Measurements from ENCODE around the gene CLNS1A. TPM values are rescaled to one million over a fixed set of nuclear protein-coding genes. Genes with fewer than 3 reads are reported as not detected.

Gene CLNS1A
- total RNA-seq, 1 experiment from 2014 or later: 147 TPM

- ATAC-seq: no peak
- no peak for DNase-seq (ENCODE audit: low spot score)
- Mint-ChIP-seq H3K27ac (no peak overlapping the region), H3K9me3 (no peaks in the 10 kb centered on the region), H3K4me3 (no peak overlapping the region), H3K27me3 (ENCODE audit: low read depth) (no peaks in the 10 kb centered on the region), H3K4me1 (no peaks in the 10 kb centered on the region), H3K36me3 (no peaks in the 10 kb centered on the region)
- ChIA-PET POLR2A (no interaction called here), CTCF (no interaction called here)
- no peak for TF ChIP-seq PRDM15 (CRISPR knock-in tag; IDR thresholded peaks at IDR 0.05)
- TF ChIP-seq HMGA2 (CRISPR knock-in tag; IDR thresholded peaks at IDR 0.05): peak; percentile 1; the same call in 1 of the 2 replicates
These were observed 41.0 kb downstream of the CLNS1A start for GRCh38 chr11:77596626-77597025.

GRCh38 chr11:77593883-77594282 is 43.7 kb downstream of the CLNS1A start:
- Mint-ChIP-seq H3K27ac (no peak overlapping the region), H3K4me3 (no peak overlapping the region), H3K27me3 (ENCODE audit: low read depth) (peaks cover 17% of the 10 kb centered on the region), H3K4me1 (peaks cover 9% of the 10 kb centered on the region), H3K9me3 (no peaks in the 10 kb centered on the region), H3K36me3 (0 out of 2 replicates have a peak, but pooled peaks cover under 1% of the 10 kb centered on the region)
- CTCF ChIA-PET: interaction anchor here (1.6 kb wide), 1 partner anchor 467 kb away, joined by 4 read pairs; no protein-coding TSS in a partner anchor
- ATAC-seq: no peak
- no peak for TF ChIP-seq ZNF263 (CRISPR knock-in tag; IDR thresholded peaks at IDR 0.05; ENCODE audit: low read depth)
- TF ChIP-seq PREB (CRISPR knock-in tag; IDR thresholded peaks at IDR 0.05; ENCODE audit: borderline replicate concordance): no peak
- no peak for TF ChIP-seq FOXP1 (CRISPR knock-in tag; IDR thresholded peaks at IDR 0.05; ENCODE audit: borderline replicate concordance)
- TF ChIP-seq, protein P1, sequence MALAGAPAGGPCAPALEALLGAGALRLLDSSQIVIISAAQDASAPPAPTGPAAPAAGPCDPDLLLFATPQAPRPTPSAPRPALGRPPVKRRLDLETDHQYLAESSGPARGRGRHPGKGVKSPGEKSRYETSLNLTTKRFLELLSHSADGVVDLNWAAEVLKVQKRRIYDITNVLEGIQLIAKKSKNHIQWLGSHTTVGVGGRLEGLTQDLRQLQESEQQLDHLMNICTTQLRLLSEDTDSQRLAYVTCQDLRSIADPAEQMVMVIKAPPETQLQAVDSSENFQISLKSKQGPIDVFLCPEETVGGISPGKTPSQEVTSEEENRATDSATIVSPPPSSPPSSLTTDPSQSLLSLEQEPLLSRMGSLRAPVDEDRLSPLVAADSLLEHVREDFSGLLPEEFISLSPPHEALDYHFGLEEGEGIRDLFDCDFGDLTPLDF (CRISPR knock-in tag; IDR thresholded peaks at IDR 0.05): no peak
- no peak for TF ChIP-seq ERG (CRISPR knock-in tag; IDR thresholded peaks at IDR 0.05)
- no peak for TF ChIP-seq ZNF317 (CRISPR knock-in tag; IDR thresholded peaks at IDR 0.05; ENCODE audit: borderline replicate concordance, low read depth)
- TF ChIP-seq SOX15 (CRISPR knock-in tag; IDR thresholded peaks at IDR 0.05): no peak
- no peak for TF ChIP-seq RELA (CRISPR knock-in tag; IDR thresholded peaks at IDR 0.05; ENCODE audit: borderline replicate concordance)
- DNase-seq (ENCODE audit: low spot score): no peak
- POLR2A ChIA-PET: no interaction called here

- CTCF ChIA-PET: interaction anchor here (1.6 kb wide), 1 partner anchor 466 kb away, joined by 4 read pairs; no protein-coding TSS in a partner anchor
- POLR2A ChIA-PET: interaction anchor here (0.6 kb wide), 1 partner anchor 47 kb away, joined by 3 read pairs; no protein-coding TSS in a partner anchor
- ATAC-seq (no peak), DNase-seq (ENCODE audit: low spot score) (no peak)
- Mint-ChIP-seq H3K27ac (no peak overlapping the region), H3K36me3 (0 out of 2 replicates have a peak, but pooled peaks cover 2% of the 10 kb centered on the region), H3K27me3 (ENCODE audit: low read depth) (peaks cover 28% of the 10 kb centered on the region), H3K4me3 (no peak overlapping the region), H3K4me1 (peaks cover 12% of the 10 kb centered on the region), H3K9me3 (no peaks in the 10 kb centered on the region)
- no peak for TF ChIP-seq ZNF219 (CRISPR knock-in tag; IDR thresholded peaks at IDR 0.05; ENCODE audit: borderline replicate concordance)
- no peak for TF ChIP-seq FOXJ3 (CRISPR knock-in tag; IDR thresholded peaks at IDR 0.05; ENCODE audit: borderline replicate concordance)
- TF ChIP-seq USF1 (CRISPR knock-in tag; IDR thresholded peaks at IDR 0.05): no peak
- TF ChIP-seq OVOL2 (CRISPR knock-in tag; IDR thresholded peaks at IDR 0.05; ENCODE audit: borderline replicate concordance): no peak
- no peak for TF ChIP-seq EMX1 (CRISPR knock-in tag; IDR thresholded peaks at IDR 0.05)
- no peak for TF ChIP-seq ZNF317 (CRISPR knock-in tag; IDR thresholded peaks at IDR 0.05; ENCODE audit: borderline replicate concordance, low read depth)
- no peak for TF ChIP-seq ATF2 (CRISPR knock-in tag; IDR thresholded peaks at IDR 0.05; ENCODE audit: borderline replicate concordance, low read depth)
- TF ChIP-seq IRF1 (CRISPR knock-in tag; IDR thresholded peaks at IDR 0.05): no peak
- TF ChIP-seq ZBTB43 (CRISPR knock-in tag; IDR thresholded peaks at IDR 0.05): no peak
- TF ChIP-seq, protein P1 (CRISPR knock-in tag; IDR thresholded peaks at IDR 0.05): no peak
These were observed 44.9 kb downstream of the CLNS1A start for GRCh38 chr11:77592727-77593126.

Data from WTC11 (cell line).